GM23338 (cell line): ENCODE measurements around the gene FBXO30. TPM values are rescaled to one million over a fixed set of nuclear protein-coding genes. Genes with fewer than 3 reads are reported as not detected.

Source experiments
- ATAC-seq: fragments of 200-7000 bp; cut with Tn5 transposase; 3 replicates; pipeline ENCODE4 v1.9.1; 2020
- DNase-seq: peaks from one replicate; pipeline ENCODE4 v3.0.0-alpha.2; 2015; ENCODE audit warnings: low spot score
- H2AFZ ChIP-seq: fragments of 200-600 bp; sonication (generic); 2 replicates; pipeline ENCODE4 v1.8.0; 2016; ENCODE audit warnings: antibody characterized with exemption, mild to moderate bottlenecking, moderate library complexity
- H3F3A ChIP-seq: fragments of 200-600 bp; sonication (generic); replicated peaks from 2 replicates; pipeline ENCODE4 v1.8.0; 2017; ENCODE audit warnings: antibody characterized with exemption, mixed run types, low read depth
- H3K27ac ChIP-seq: fragments of 200-600 bp; sonication (generic); 2 replicates; pipeline ENCODE4 v1.6.1; 2016; ENCODE audit warnings: low read depth
- H3K27me3 ChIP-seq: fragments of 200-600 bp; sonication (generic); 2 replicates; pipeline ENCODE4 v1.8.0; 2016; ENCODE audit warnings: mild to moderate bottlenecking, mixed run types, moderate library complexity; ENCODE audit not compliant: insufficient read depth
- H3K36me3 ChIP-seq: fragments of 200-600 bp; sonication (generic); 2 replicates; pipeline ENCODE4 v1.8.0; 2016; ENCODE audit warnings: mild to moderate bottlenecking; ENCODE audit not compliant: insufficient read depth
- H3K4me1 ChIP-seq: fragments of 200-600 bp; sonication (generic); 2 replicates; pipeline ENCODE4 v1.8.0; 2016; ENCODE audit warnings: mild to moderate bottlenecking, moderate library complexity; ENCODE audit not compliant: insufficient read depth
- H3K4me2 ChIP-seq: fragments of 200-600 bp; sonication (generic); 2 replicates; pipeline ENCODE4 v1.7.1; 2017; ENCODE audit warnings: mixed run types
- H3K4me3 ChIP-seq: fragments of 200-600 bp; sonication (generic); 2 replicates; pipeline ENCODE4 v1.6.1; 2016; ENCODE audit warnings: mixed run types
- H3K79me2 ChIP-seq: fragments of 200-600 bp; sonication (generic); replicated peaks from 2 replicates; pipeline ENCODE4 v1.8.0; 2017; ENCODE audit warnings: mild to moderate bottlenecking; ENCODE audit not compliant: insufficient read depth
- H3K9me2 ChIP-seq: fragments of 200-600 bp; sonication (generic); 2 replicates; pipeline ENCODE4 v1.8.0; 2017; ENCODE audit not compliant: insufficient read depth
- H4K20me1 ChIP-seq: fragments of 200-600 bp; sonication (generic); replicated peaks from 2 replicates; pipeline ENCODE4 v1.8.0; 2017; ENCODE audit warnings: mild to moderate bottlenecking; ENCODE audit not compliant: insufficient read depth
- H3K27ac Mint-ChIP-seq: 2 replicates; pipeline ENCODE4 v1.8.0; 2020; ENCODE audit warnings: inconsistent platforms, mild to moderate bottlenecking, moderate library complexity, mixed read lengths
- H3K27me3 Mint-ChIP-seq: 3 replicates; pipeline ENCODE4 v1.8.0; 2022; ENCODE audit warnings: low read depth, mild to moderate bottlenecking, moderate library complexity, mixed read lengths, inconsistent platforms; ENCODE audit not compliant: insufficient read depth, poor library complexity
- H3K36me3 Mint-ChIP-seq: 3 replicates; pipeline ENCODE4 v1.8.0; 2021; ENCODE audit warnings: low read depth, mild to moderate bottlenecking, inconsistent platforms, moderate library complexity, mixed read lengths
- H3K4me1 Mint-ChIP-seq: 3 replicates; pipeline ENCODE4 v1.8.0; 2020; ENCODE audit warnings: mild to moderate bottlenecking, inconsistent platforms, mixed read lengths
- H3K4me3 Mint-ChIP-seq: 3 replicates; pipeline ENCODE4 v1.8.0; 2021; ENCODE audit warnings: moderate library complexity, mild to moderate bottlenecking, inconsistent platforms, mixed read lengths
- H3K9me3 Mint-ChIP-seq: 3 replicates; pipeline ENCODE4 v1.8.0; 2020; ENCODE audit warnings: moderate library complexity, mild to moderate bottlenecking, inconsistent platforms, mixed read lengths
- CREB1 ChIP-seq: fragments of 250-450 bp; sonication (Bioruptor Pico); IDR thresholded peaks from 2 replicates; pipeline ENCODE4 v1.5.0; 2020; ENCODE audit warnings: low read depth, mild to moderate bottlenecking, moderate library complexity
- EZH2 ChIP-seq: fragments of 200-600 bp; sonication (generic); IDR thresholded peaks from one replicate; pipeline ENCODE4 v1.8.0; 2017; ENCODE audit warnings: antibody characterized with exemption, mild to moderate bottlenecking, low read depth; ENCODE audit not compliant: unreplicated experiment
- NANOG ChIP-seq: IDR thresholded peaks from 2 replicates; pipeline ENCODE4 v1.6.1; 2016; ENCODE audit warnings: antibody characterized with exemption, borderline replicate concordance
- POLR2AphosphoS5 ChIP-seq: IDR thresholded peaks from 2 replicates; pipeline ENCODE4 v1.6.1; 2016; ENCODE audit warnings: antibody characterized with exemption, low read depth
- polyA plus RNA-seq: library from polyadenylated mRNA; unstranded; fragments of >200 nt; fragmentation: Nextera tagmentation; extraction: Ambion mirVana; gene quantifications from 2 replicates; pipeline ENCODE4 v1.2.1, GENCODE V29; 2016
- total RNA-seq: library from RNA; depleted of rRNA; stranded (reverse); fragments of >200 nt; shearing (Covaris generic); gene quantifications from 2 replicates; pipeline ENCODE4 v1.2.3, GENCODE V29; 2014
- TF ChIP-seq, protein P1 (sequence below): IDR thresholded peaks from 2 replicates; pipeline ENCODE4 v1.6.1; 2016; ENCODE audit warnings: antibody characterized with exemption
- TF ChIP-seq, protein P2 (sequence below): fragments of 250-450 bp; sonication (Bioruptor Pico); IDR thresholded peaks from 2 replicates; pipeline ENCODE4 v1.5.0; 2020; ENCODE audit warnings: mild to moderate bottlenecking, moderate library complexity

Gene FBXO30
- total and polyA plus RNA-seq, 2 experiments from 2014 or later: 6.5 to 21.3 TPM

DNA sequence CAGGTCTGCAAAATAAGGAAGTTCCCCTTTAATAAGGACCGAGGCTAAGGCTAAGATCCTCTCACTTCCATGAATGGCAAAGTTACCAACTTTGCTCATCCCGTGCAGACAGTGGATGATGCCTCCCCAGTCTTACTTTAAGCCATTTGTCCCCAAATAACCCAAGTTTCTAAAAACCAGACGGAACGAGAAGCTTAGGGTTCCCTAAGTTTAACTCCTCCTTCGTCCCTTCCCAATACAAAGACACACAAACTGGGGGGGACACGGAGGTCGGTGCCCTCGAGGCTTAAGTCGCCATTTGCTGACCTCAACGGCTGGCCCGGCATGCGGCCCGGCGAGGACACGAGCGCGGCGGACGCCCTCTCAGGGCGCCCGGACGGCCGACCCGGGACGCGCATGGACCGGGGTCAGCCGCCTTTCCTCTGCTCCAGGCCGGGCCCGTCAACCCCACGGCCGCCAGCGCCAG is 527 bp downstream of the FBXO30 start:
- Histone ChIP-seq H3F3A (no peaks in the 10 kb centered on the region), H3K36me3 (no peaks in the 10 kb centered on the region), H3K4me3 (peak overlapping the region; percentile 63), H3K27ac (peak overlapping the region; percentile 55), H3K4me1 (peaks cover 33% of the 10 kb centered on the region), H4K20me1 (peaks cover 14% of the 10 kb centered on the region; the same call in 1 of the 2 replicates), H3K4me2 (peak overlapping the region; percentile 85), H2AFZ (no peak overlapping the region; the same call in 1 of the 2 replicates), H3K9me2 (no peaks in the 10 kb centered on the region), H3K27me3 (no peaks in the 10 kb centered on the region), H3K79me2 (peaks cover 54% of the 10 kb centered on the region)
- peak overlapping the region; percentile 90 for H3K4me3 Mint-ChIP-seq
- TF ChIP-seq POLR2AphosphoS5 (0 out of 2 replicates have a peak, but pooled peaks have one; percentile 7), EZH2 (no peak)
- no peaks in the 10 kb centered on the region for H3K9me3 Mint-ChIP-seq
- H3K36me3 Mint-ChIP-seq: peaks cover 6% of the 10 kb centered on the region
- no peaks in the 10 kb centered on the region for H3K27me3 Mint-ChIP-seq
- DNase-seq (peak; percentile 53), ATAC-seq (peak; percentile 10)
- peak overlapping the region; percentile 94 for H3K27ac Mint-ChIP-seq
- H3K4me1 Mint-ChIP-seq: peaks cover 32% of the 10 kb centered on the region

DNA sequence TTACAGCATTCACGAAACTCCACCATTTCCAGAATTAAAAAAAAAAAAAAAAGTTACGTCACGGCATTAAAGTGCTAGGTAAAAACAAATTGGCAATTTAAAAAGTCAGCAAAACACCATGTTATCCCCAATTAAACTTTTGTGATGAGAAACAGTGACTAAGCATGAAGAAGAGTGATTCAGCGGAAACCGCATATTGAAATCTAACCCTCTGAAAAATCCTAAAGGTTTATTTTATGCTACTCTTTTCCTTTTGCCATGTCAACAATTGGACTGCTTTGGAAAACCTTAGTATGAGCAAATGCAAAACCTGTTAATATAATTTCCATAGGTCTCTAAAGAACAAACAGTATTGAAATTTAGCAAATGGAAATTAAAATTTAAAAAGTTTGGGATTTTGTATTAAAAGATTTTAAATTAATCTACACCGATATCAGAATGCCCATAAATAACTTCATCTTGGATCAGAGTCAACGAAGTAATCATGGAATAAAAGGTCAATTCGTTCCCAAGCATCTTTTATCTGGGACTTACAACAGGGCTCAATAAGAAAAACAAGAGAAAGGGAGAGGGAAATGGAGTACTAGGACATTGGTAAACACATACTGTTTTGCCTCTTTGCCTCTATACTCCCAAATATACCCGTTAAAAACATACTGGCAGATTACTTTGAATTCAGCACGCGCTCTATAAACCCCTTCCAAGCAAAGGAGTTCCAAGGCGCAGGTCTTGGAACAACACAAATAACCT is 1.1 kb downstream of the FBXO30 start:
- Mint-ChIP-seq H3K4me3 (peak overlapping the region; percentile 90), H3K27ac (peak overlapping the region; percentile 94), H3K9me3 (no peaks in the 10 kb centered on the region), H3K36me3 (peaks cover 6% of the 10 kb centered on the region), H3K4me1 (peaks cover 32% of the 10 kb centered on the region), H3K27me3 (no peaks in the 10 kb centered on the region)
- peak; percentile 44 for DNase-seq
- peaks cover 14% of the 10 kb centered on the region; the same call in 1 of the 2 replicates for H4K20me1 ChIP-seq
- H3K27ac ChIP-seq: peak overlapping the region; percentile 55
- no peaks in the 10 kb centered on the region for H3K36me3 ChIP-seq
- H3F3A ChIP-seq: no peaks in the 10 kb centered on the region
- H3K4me3 ChIP-seq: peak overlapping the region; percentile 63
- peaks cover 33% of the 10 kb centered on the region for H3K4me1 ChIP-seq
- peak overlapping the region; percentile 85 for H3K4me2 ChIP-seq
- TF ChIP-seq, protein P1, sequence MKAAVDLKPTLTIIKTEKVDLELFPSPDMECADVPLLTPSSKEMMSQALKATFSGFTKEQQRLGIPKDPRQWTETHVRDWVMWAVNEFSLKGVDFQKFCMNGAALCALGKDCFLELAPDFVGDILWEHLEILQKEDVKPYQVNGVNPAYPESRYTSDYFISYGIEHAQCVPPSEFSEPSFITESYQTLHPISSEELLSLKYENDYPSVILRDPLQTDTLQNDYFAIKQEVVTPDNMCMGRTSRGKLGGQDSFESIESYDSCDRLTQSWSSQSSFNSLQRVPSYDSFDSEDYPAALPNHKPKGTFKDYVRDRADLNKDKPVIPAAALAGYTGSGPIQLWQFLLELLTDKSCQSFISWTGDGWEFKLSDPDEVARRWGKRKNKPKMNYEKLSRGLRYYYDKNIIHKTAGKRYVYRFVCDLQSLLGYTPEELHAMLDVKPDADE: no peak
- TF ChIP-seq CREB1 (CRISPR knock-in tag): 0 out of 2 replicates have a peak, but pooled peaks have one; percentile 22
- ATAC-seq: no peak
- H3K27me3 ChIP-seq: no peaks in the 10 kb centered on the region
- H3K79me2 ChIP-seq: peaks cover 60% of the 10 kb centered on the region
- H2AFZ ChIP-seq: no peak overlapping the region; the same call in 1 of the 2 replicates
- H3K9me2 ChIP-seq: no peaks in the 10 kb centered on the region

DNA sequence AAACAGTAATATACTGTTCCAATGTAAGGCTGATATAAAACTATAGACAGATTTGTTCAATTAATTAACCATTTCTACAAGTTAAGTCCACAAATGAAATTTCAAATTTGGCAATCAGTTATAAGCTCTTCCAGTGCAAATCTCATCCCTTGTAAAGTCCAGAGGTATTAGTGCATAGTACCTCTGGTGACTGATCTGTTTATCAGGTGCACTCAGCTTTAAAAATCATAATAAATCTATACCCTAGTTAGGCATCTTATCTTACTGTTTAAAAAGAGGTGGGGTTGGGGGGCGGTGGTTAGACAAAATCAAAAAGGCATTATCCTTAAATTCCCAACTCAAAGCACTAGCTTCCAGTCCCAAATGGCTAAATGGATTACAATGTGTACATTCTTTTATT is 2.9 kb downstream of the FBXO30 start:
- Histone ChIP-seq H3F3A (no peaks in the 10 kb centered on the region), H3K36me3 (no peaks in the 10 kb centered on the region), H3K79me2 (peaks cover 77% of the 10 kb centered on the region), H3K4me1 (peaks cover 33% of the 10 kb centered on the region), H4K20me1 (peaks cover 21% of the 10 kb centered on the region; the same call in 1 of the 2 replicates), H3K4me2 (peak overlapping the region; percentile 85), H3K4me3 (peak overlapping the region; percentile 63; the same call in 1 of the 2 replicates), H2AFZ (no peak overlapping the region), H3K9me2 (no peaks in the 10 kb centered on the region), H3K27me3 (no peaks in the 10 kb centered on the region), H3K27ac (no peak overlapping the region)
- Mint-ChIP-seq H3K27me3 (no peaks in the 10 kb centered on the region), H3K36me3 (peaks cover 8% of the 10 kb centered on the region), H3K4me1 (peaks cover 35% of the 10 kb centered on the region), H3K27ac (peak overlapping the region; percentile 33; the same call in 1 of the 2 replicates), H3K4me3 (peak overlapping the region; percentile 63), H3K9me3 (no peaks in the 10 kb centered on the region)
- ATAC-seq (no peak), DNase-seq (no peak)
- TF ChIP-seq POLR2AphosphoS5: no peak
- TF ChIP-seq, protein P2, sequence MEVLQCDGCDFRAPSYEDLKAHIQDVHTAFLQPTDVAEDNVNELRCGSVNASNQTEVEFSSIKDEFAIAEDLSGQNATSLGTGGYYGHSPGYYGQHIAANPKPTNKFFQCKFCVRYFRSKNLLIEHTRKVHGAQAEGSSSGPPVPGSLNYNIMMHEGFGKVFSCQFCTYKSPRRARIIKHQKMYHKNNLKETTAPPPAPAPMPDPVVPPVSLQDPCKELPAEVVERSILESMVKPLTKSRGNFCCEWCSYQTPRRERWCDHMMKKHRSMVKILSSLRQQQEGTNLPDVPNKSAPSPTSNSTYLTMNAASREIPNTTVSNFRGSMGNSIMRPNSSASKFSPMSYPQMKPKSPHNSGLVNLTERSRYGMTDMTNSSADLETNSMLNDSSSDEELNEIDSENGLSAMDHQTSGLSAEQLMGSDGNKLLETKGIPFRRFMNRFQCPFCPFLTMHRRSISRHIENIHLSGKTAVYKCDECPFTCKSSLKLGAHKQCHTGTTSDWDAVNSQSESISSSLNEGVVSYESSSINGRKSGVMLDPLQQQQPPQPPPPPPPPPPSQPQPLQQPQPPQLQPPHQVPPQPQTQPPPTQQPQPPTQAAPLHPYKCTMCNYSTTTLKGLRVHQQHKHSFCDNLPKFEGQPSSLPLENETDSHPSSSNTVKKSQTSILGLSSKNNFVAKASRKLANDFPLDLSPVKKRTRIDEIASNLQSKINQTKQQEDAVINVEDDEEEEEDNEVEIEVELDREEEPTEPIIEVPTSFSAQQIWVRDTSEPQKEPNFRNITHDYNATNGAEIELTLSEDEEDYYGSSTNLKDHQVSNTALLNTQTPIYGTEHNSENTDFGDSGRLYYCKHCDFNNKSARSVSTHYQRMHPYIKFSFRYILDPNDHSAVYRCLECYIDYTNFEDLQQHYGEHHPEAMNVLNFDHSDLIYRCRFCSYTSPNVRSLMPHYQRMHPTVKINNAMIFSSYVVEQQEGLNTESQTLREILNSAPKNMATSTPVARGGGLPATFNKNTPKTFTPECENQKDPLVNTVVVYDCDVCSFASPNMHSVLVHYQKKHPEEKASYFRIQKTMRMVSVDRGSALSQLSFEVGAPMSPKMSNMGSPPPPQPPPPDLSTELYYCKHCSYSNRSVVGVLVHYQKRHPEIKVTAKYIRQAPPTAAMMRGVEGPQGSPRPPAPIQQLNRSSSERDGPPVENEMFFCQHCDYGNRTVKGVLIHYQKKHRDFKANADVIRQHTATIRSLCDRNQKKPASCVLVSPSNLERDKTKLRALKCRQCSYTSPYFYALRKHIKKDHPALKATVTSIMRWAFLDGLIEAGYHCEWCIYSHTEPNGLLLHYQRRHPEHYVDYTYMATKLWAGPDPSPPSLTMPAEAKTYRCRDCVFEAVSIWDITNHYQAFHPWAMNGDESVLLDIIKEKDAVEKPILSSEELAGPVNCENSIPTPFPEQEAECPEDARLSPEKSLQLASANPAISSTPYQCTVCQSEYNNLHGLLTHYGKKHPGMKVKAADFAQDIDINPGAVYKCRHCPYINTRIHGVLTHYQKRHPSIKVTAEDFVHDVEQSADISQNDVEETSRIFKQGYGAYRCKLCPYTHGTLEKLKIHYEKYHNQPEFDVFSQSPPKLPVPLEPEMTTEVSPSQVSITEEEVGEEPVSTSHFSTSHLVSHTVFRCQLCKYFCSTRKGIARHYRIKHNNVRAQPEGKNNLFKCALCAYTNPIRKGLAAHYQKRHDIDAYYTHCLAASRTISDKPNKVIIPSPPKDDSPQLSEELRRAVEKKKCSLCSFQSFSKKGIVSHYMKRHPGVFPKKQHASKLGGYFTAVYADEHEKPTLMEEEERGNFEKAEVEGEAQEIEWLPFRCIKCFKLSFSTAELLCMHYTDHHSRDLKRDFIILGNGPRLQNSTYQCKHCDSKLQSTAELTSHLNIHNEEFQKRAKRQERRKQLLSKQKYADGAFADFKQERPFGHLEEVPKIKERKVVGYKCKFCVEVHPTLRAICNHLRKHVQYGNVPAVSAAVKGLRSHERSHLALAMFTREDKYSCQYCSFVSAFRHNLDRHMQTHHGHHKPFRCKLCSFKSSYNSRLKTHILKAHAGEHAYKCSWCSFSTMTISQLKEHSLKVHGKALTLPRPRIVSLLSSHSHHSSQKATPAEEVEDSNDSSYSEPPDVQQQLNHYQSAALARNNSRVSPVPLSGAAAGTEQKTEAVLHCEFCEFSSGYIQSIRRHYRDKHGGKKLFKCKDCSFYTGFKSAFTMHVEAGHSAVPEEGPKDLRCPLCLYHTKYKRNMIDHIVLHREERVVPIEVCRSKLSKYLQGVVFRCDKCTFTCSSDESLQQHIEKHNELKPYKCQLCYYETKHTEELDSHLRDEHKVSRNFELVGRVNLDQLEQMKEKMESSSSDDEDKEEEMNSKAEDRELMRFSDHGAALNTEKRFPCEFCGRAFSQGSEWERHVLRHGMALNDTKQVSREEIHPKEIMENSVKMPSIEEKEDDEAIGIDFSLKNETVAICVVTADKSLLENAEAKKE (CRISPR knock-in tag): no peak
- no peak for TF ChIP-seq NANOG
- TF ChIP-seq, protein P1: no peak
